ENCODE results near the gene CACNB4.
"Not testable (repeated sequence)": the region's sequence is repeated elsewhere in the genome, so short reads cannot be mapped to it uniquely, and the experiment has no call there.

The CACNB4 gene

GRCh38 chr2:151827564-151828142 lies 271.2 kb downstream of the CACNB4 start:
- peak; percentile 16 for DNase-seq (ENCODE audit: low read depth, low spot score)

GRCh38 chr2:151826737-151827157 lies 272.1 kb downstream of the CACNB4 start:
- DNase-seq (ENCODE audit: low read depth, low spot score), result no peak

GRCh38 chr2:151824886-151825285 lies 274.0 kb downstream of the CACNB4 start:
- no peak for DNase-seq (ENCODE audit: low read depth, low spot score)

GRCh38 chr2:151823651-151824050 lies 275.2 kb downstream of the CACNB4 start:
- DNase-seq (ENCODE audit: low read depth, low spot score), result no peak

GRCh38 chr2:151819920-151820319 lies 278.9 kb downstream of the CACNB4 start:
- DNase-seq (ENCODE audit: low read depth, low spot score), result no peak

GRCh38 chr2:151817929-151818328 lies 280.9 kb downstream of the CACNB4 start:
- DNase-seq (ENCODE audit: low read depth, low spot score), result no peak

GRCh38 chr2:151816843-151817242 lies 282.0 kb downstream of the CACNB4 start:
- no peak for DNase-seq (ENCODE audit: low read depth, low spot score)

GRCh38 chr2:151815821-151816489 lies 282.9 kb downstream of the CACNB4 start:
- DNase-seq (ENCODE audit: low read depth, low spot score), result no peak

GRCh38 chr2:151810489-151810888 lies 288.4 kb downstream of the CACNB4 start:
- DNase-seq (ENCODE audit: low read depth, low spot score), result no peak

- DNase-seq (ENCODE audit: low read depth, low spot score), result no peak
Measured at GRCh38 chr2:151809073-151809383, 289.8 kb downstream of the CACNB4 start.

GRCh38 chr2:151808258-151809072 lies 290.4 kb downstream of the CACNB4 start:
- no peak for DNase-seq (ENCODE audit: low read depth, low spot score)

- DNase-seq (ENCODE audit: low read depth, low spot score), result no peak
Measured at GRCh38 chr2:151805961-151806360, 292.9 kb downstream of the CACNB4 start.

- DNase-seq (ENCODE audit: low read depth, low spot score), result no peak
Measured at GRCh38 chr2:151805343-151805742, 293.5 kb downstream of the CACNB4 start.

GRCh38 chr2:151803811-151804210 lies 295.0 kb downstream of the CACNB4 start:
- DNase-seq (ENCODE audit: low read depth, low spot score), result no peak

- no peak for DNase-seq (ENCODE audit: low read depth, low spot score)
Measured at GRCh38 chr2:151802315-151802714, 296.5 kb downstream of the CACNB4 start.

GRCh38 chr2:151799886-151800292 lies 299.0 kb downstream of the CACNB4 start:
- no peak for DNase-seq (ENCODE audit: low read depth, low spot score)

- no peak for DNase-seq (ENCODE audit: low read depth, low spot score)
Measured at GRCh38 chr2:151796774-151797173, 302.1 kb downstream of the CACNB4 start.

GRCh38 chr2:151795646-151796240 lies 303.1 kb downstream of the CACNB4 start:
- no peak for DNase-seq (ENCODE audit: low read depth, low spot score)

GRCh38 chr2:151794422-151794821 lies 304.4 kb downstream of the CACNB4 start:
- DNase-seq (ENCODE audit: low read depth, low spot score), result not testable (repeated sequence)

- DNase-seq (ENCODE audit: low read depth, low spot score), result no peak
Measured at GRCh38 chr2:151793123-151793522, 305.7 kb downstream of the CACNB4 start.

- DNase-seq (ENCODE audit: low read depth, low spot score), result no peak
Measured at GRCh38 chr2:151792589-151792988, 306.3 kb downstream of the CACNB4 start.

GRCh38 chr2:151791545-151791944 lies 307.3 kb downstream of the CACNB4 start:
- DNase-seq (ENCODE audit: low read depth, low spot score), result no peak
